ENCODE measurements around the gene KCTD21.

KCTD21 gene

DNA sequence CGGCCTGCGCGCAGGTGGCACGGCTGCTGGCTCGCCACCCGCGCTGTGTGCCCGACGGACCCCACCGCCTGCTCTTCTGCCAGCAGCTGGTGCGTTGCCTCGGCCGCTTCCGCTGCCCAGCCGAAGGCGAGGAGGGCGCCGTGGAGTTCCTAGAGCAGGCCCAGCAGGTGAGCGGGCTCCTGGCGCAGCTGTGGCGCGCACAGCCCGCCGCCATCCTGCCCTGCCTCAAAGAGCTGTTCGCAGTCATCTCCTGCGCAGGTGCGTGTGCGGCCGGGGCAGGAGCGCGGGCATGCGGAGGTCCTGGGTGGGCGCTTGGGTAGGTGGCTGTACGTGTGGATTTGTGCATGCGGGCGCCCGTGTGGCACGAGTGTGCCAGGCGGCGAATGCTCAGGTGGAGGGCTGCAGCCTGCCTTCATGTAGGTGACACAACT is 8.2 kb upstream of the KCTD21 start:
- peaks cover 0 to 5% of the 10 kb centered on the region in 2 donors for H3K4me1 ChIP-seq (ENCODE audit: control insufficient read depth in 1 of 2, insufficient read depth in 2 of 2, low read length in 2 of 2)
- no peak overlapping the region for H3K4me3 ChIP-seq (ENCODE audit: low read depth in 1 of 2, low read length in 2 of 2)
- H3K36me3 ChIP-seq (ENCODE audit: control insufficient read depth in 1 of 2, insufficient read depth in 2 of 2, low read length in 2 of 2), result peaks cover 12 to 14% of the 10 kb centered on the region in 2 donors
- H3K27ac ChIP-seq (ENCODE audit: low read length), result no peak overlapping the region
- no peaks in the 10 kb centered on the region for H3K27me3 ChIP-seq (ENCODE audit: low read depth, low read length)
- no peaks in the 10 kb centered on the region for H3K9me3 ChIP-seq (ENCODE audit: control insufficient read depth in 1 of 2, low read length in 2 of 2)

DNA sequence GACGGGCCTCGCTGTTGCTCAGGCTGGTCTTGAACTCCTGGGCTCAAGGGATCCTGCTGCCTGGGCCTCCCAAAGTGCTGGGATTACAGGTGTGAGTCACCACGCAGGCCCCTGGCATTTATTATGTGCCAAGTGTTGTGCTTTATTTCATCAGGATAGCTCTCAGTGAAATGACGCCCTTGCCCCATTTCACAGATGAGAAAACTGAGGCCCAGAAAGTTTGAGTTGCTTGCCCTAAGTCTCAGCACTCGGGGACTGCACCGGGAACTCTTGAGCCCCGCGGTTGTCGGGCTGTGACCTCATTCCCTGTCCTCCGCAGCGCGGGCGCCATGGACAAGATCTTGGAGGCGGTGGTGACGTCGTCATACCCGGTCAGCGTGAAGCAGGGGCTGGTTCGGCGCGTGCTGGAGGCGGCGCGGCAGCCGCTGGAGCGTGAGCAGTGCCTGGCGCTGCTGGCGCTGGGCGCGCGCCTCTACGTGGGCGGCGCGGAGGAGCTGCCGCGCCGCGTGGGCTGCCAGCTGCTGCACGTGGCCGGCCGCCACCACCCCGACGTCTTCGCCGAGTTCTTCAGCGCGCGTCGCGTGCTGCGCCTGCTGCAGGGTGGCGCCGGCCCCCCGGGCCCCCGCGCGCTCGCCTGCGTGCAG is 7.6 kb upstream of the KCTD21 start:
- H3K9me3 ChIP-seq (ENCODE audit: control insufficient read depth in 1 of 2, low read length in 2 of 2), result no peaks in the 10 kb centered on the region
- no peak overlapping the region for H3K27ac ChIP-seq (ENCODE audit: low read length)
- no peak overlapping the region for H3K4me3 ChIP-seq (ENCODE audit: low read depth in 1 of 2, low read length in 2 of 2)
- peaks cover 0 to 5% of the 10 kb centered on the region in 2 donors for H3K4me1 ChIP-seq (ENCODE audit: control insufficient read depth in 1 of 2, insufficient read depth in 2 of 2, low read length in 2 of 2)
- peaks cover 12 to 14% of the 10 kb centered on the region in 2 donors for H3K36me3 ChIP-seq (ENCODE audit: control insufficient read depth in 1 of 2, insufficient read depth in 2 of 2, low read length in 2 of 2)
- no peaks in the 10 kb centered on the region for H3K27me3 ChIP-seq (ENCODE audit: low read depth, low read length)

DNA sequence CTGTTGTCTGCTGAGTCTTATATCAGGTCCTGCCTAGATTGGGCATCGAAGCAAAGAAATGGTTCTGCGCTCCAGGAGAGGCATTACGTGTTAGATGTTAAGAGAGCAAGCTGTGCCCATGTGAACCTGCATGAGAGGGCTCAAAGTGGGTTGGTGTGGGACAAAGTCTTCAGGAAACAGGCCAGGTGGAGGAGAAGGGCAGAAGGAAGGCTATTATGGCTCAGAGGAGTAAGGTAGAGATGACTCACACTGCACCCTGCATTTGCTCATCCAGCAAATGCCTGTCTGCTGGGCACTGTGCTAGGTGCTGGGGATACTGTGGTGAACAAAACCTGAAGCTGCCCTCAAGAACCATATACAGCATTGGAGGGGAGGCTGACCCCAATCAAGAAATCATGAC is 6.1 kb upstream of the KCTD21 start:
- Histone ChIP-seq H3K27me3 (ENCODE audit: low read depth, low read length) (no peaks in the 10 kb centered on the region), H3K4me3 (ENCODE audit: low read depth in 1 of 2, low read length in 2 of 2) (no peak overlapping the region), H3K27ac (ENCODE audit: low read length) (no peak overlapping the region), H3K9me3 (ENCODE audit: control insufficient read depth in 1 of 2, low read length in 2 of 2) (no peaks in the 10 kb centered on the region), H3K36me3 (ENCODE audit: control insufficient read depth in 1 of 2, insufficient read depth in 2 of 2, low read length in 2 of 2) (peaks cover 1% of the 10 kb centered on the region in 2 donors), H3K4me1 (ENCODE audit: control insufficient read depth in 1 of 2, insufficient read depth in 2 of 2, low read length in 2 of 2) (peaks cover 0 to 19% of the 10 kb centered on the region in 2 donors)

DNA sequence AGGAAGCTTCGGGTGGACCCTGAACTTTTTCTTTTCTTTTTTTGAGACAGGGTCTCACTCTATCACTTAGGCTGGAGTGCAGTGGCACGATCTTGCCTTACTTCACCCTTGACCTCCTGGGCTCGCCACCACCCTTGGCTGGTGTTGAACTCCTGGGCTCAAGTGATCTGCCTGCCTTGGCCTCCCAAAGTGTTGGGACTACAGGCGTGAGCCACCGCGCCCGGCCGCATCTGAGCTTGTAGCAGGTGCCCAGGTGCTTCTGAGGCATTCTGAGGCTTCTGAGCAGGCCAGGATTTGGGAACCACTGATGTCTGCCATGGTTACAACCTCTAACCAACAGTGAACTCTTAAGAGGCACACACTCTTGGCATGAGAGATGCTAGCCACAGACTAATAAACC is 5.4 kb upstream of the KCTD21 start:
- Histone ChIP-seq H3K27ac (ENCODE audit: low read length) (no peak overlapping the region), H3K27me3 (ENCODE audit: low read depth, low read length) (no peaks in the 10 kb centered on the region), H3K4me1 (ENCODE audit: control insufficient read depth in 1 of 2, insufficient read depth in 2 of 2, low read length in 2 of 2) (peaks cover 0 to 24% of the 10 kb centered on the region in 2 donors), H3K9me3 (ENCODE audit: control insufficient read depth in 1 of 2, low read length in 2 of 2) (no peaks in the 10 kb centered on the region), H3K4me3 (ENCODE audit: low read depth in 1 of 2, low read length in 2 of 2) (no peak overlapping the region), H3K36me3 (ENCODE audit: control insufficient read depth in 1 of 2, insufficient read depth in 2 of 2, low read length in 2 of 2) (no peaks in the 10 kb centered on the region)

DNA sequence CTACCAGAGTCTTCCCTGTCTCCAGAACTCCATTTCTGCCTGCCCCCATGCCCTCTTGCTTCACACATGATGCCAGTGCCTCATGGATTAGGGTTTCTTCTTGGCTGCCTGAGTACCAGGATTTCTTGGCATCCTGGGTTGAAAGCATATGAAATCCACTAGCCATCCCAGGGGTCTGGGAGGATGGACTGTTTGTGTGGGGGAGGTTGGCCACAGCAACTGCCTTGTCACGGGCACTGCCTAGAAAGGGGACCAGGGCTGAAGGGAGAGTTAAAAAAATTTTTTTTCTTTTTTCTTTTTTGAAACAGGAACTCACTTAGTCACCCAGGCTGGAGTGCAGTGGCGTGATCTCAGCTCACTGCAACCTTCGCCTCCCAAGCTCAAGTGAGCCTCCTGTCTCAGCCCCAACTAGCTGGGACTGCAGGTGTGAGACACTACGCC is 4.5 kb upstream of the KCTD21 start:
- no peak overlapping the region for H3K27ac ChIP-seq (ENCODE audit: low read length)
- H3K36me3 ChIP-seq (ENCODE audit: control insufficient read depth in 1 of 2, insufficient read depth in 2 of 2, low read length in 2 of 2), result no peaks in the 10 kb centered on the region
- H3K9me3 ChIP-seq (ENCODE audit: control insufficient read depth in 1 of 2, low read length in 2 of 2), result no peaks in the 10 kb centered on the region
- H3K4me3 ChIP-seq (ENCODE audit: low read depth in 1 of 2, low read length in 2 of 2), result no peak overlapping the region
- H3K27me3 ChIP-seq (ENCODE audit: low read depth, low read length), result no peaks in the 10 kb centered on the region
- H3K4me1 ChIP-seq (ENCODE audit: control insufficient read depth in 1 of 2, insufficient read depth in 2 of 2, low read length in 2 of 2), result peaks cover 0 to 24% of the 10 kb centered on the region in 2 donors

DNA sequence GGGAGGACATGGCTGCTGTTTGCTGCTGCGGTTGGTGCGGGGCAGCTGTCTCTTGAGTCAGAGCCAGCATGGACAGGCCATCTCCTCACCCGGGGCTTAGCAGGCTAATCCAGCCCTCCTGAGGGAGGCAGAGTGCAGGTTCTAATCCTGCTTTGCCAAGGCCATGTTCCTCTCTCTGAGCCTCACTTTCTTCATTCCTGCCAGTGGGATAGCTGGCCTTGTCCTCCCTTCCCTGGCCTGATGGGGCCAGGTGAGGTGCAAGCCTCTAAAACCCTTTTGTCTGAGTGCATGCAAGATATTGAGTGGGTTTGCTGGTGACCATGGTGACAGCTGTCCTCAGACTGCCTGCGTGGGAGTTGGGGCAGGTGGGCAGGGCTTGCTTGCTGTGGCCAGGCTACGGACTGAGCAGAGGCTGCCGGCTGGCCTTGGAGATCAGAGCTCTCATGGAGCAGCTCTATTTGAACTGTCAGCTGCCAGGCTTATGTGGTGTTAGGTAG is 3.8 kb upstream of the KCTD21 start:
- H3K4me3 ChIP-seq (ENCODE audit: low read depth in 1 of 2, low read length in 2 of 2), result no peak overlapping the region
- H3K36me3 ChIP-seq (ENCODE audit: control insufficient read depth in 1 of 2, insufficient read depth in 2 of 2, low read length in 2 of 2), result no peaks in the 10 kb centered on the region
- H3K27ac ChIP-seq (ENCODE audit: low read length), result no peak overlapping the region
- peaks cover 0 to 24% of the 10 kb centered on the region in 2 donors for H3K4me1 ChIP-seq (ENCODE audit: control insufficient read depth in 1 of 2, insufficient read depth in 2 of 2, low read length in 2 of 2)
- H3K9me3 ChIP-seq (ENCODE audit: control insufficient read depth in 1 of 2, low read length in 2 of 2), result no peaks in the 10 kb centered on the region
- H3K27me3 ChIP-seq (ENCODE audit: low read depth, low read length), result no peaks in the 10 kb centered on the region

DNA sequence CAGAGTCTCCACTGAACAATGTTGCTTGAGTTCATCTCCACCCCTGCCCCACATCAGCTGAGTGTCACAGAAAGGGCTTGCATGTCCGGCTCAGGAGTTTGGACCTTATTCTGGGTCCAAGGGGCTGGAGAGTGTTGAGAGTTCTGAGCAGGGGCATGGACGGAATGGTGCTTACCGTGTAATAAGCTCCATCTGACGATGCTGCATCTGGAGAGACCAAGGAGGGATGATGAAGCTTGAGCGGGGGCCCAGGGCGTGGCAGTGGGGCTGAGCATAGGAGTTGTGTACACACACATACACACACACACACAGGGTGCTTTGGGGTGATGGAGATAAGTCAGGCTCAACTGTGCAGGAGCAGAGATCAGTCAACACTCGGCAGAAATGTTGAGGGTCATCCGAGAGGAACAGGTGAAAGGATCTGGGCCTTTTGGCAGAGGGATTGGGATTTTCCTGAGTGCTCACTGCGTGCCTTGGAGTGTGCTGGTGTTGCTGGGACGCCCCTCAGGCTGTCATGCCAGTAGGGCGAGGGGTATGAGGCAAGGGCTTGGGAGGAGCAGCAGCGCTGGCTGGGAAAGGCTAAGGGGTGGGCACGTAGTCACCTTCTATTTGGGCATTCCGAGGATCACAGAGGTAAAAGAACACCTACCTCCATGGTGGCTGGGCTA is 2.6 kb upstream of the KCTD21 start:
- no peaks in the 10 kb centered on the region for H3K36me3 ChIP-seq (ENCODE audit: control insufficient read depth in 1 of 2, insufficient read depth in 2 of 2, low read length in 2 of 2)
- H3K27me3 ChIP-seq (ENCODE audit: low read depth, low read length), result no peaks in the 10 kb centered on the region
- H3K27ac ChIP-seq (ENCODE audit: low read length), result no peak overlapping the region
- no peaks in the 10 kb centered on the region for H3K9me3 ChIP-seq (ENCODE audit: control insufficient read depth in 1 of 2, low read length in 2 of 2)
- peaks cover 0 to 31% of the 10 kb centered on the region in 2 donors for H3K4me1 ChIP-seq (ENCODE audit: control insufficient read depth in 1 of 2, insufficient read depth in 2 of 2, low read length in 2 of 2)
- no peak overlapping the region for H3K4me3 ChIP-seq (ENCODE audit: low read depth in 1 of 2, low read length in 2 of 2)

DNA sequence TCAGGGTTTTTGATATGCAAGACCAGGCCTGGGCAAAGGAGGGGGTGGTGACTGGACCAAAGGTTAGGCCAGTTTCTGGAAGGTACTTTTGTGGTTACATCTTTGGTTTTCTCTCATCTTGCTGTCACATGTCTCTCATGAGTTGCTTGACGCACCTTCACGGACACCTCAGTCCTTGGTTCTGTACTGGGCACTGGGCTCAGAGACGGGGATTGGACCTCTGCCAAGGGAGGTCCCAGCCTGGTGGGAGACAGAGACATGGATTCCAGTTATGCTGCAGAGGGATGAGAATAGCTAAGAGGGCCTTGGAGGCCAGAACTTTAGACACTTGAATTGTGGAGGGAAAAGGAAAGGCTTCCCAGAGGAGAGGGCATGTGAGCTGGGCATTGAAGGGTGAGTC is 1.9 kb upstream of the KCTD21 start:
- peaks cover 0 to 31% of the 10 kb centered on the region in 2 donors for H3K4me1 ChIP-seq (ENCODE audit: control insufficient read depth in 1 of 2, insufficient read depth in 2 of 2, low read length in 2 of 2)
- H3K27me3 ChIP-seq (ENCODE audit: low read depth, low read length), result no peaks in the 10 kb centered on the region
- no peaks in the 10 kb centered on the region for H3K36me3 ChIP-seq (ENCODE audit: control insufficient read depth in 1 of 2, insufficient read depth in 2 of 2, low read length in 2 of 2)
- H3K27ac ChIP-seq (ENCODE audit: low read length), result no peak overlapping the region
- peak overlapping the region in 1 of 2 donors; percentile 97 for H3K4me3 ChIP-seq (ENCODE audit: low read depth in 1 of 2, low read length in 2 of 2)
- H3K9me3 ChIP-seq (ENCODE audit: control insufficient read depth in 1 of 2, low read length in 2 of 2), result no peaks in the 10 kb centered on the region

DNA sequence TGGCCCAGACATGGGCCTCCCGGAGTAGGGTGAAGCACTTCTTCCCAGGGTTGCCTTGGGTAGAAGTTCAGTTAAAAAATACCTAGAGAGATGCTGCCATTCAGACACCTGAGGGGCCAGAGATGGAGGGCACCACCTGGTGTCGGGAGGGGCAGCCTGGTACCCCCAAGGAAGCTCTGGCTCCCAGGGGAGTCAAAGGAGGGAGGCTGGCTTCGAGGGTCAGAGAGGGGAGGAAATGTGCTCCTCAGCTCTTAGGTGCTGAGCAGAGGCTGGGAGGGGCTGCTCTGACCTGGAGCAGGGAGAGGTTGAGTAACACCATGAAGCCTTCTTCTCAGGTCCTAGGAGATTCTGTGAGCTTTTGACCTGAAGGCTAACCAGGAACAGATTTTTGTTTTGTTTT is 1.4 kb upstream of the KCTD21 start:
- no peaks in the 10 kb centered on the region for H3K36me3 ChIP-seq (ENCODE audit: control insufficient read depth in 1 of 2, insufficient read depth in 2 of 2, low read length in 2 of 2)
- H3K27ac ChIP-seq (ENCODE audit: low read length), result peak overlapping the region; percentile 45
- no peaks in the 10 kb centered on the region for H3K9me3 ChIP-seq (ENCODE audit: control insufficient read depth in 1 of 2, low read length in 2 of 2)
- peaks cover 0 to 31% of the 10 kb centered on the region in 2 donors for H3K4me1 ChIP-seq (ENCODE audit: control insufficient read depth in 1 of 2, insufficient read depth in 2 of 2, low read length in 2 of 2)
- H3K4me3 ChIP-seq (ENCODE audit: low read depth in 1 of 2, low read length in 2 of 2), result peak overlapping the region; percentile 82 to 97
- no peaks in the 10 kb centered on the region for H3K27me3 ChIP-seq (ENCODE audit: low read depth, low read length)

DNA sequence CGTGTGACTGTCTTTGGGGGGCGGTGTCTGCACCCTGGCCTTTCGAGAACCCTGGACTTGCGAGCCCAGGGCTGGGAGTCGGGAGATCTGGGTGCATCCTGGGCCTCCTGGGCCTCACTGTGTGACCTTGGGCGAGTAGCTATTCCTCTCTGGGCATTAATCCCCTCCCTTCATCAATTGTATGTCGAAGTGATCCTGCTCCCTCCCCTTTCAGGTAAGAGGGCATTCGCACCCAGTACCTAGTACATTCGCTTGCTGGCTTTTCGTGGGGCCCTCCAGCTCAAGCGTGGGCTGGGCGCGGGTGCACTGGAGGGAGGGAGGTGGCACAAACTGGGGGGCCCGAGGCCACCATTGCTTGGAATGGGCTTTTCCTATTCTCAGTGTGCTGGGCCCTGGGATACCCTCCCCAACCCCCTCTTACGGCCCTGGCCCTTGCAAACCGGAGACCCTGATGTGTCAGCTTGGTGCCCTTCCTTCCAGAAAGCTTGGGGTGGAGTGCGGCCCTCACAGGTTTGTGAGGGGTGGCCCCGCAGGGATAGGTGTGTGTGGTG is 823 bp upstream of the KCTD21 start:
- Histone ChIP-seq H3K4me1 (ENCODE audit: control insufficient read depth in 1 of 2, insufficient read depth in 2 of 2, low read length in 2 of 2) (peaks cover 0 to 31% of the 10 kb centered on the region in 2 donors), H3K36me3 (ENCODE audit: control insufficient read depth in 1 of 2, insufficient read depth in 2 of 2, low read length in 2 of 2) (no peaks in the 10 kb centered on the region), H3K4me3 (ENCODE audit: low read depth in 1 of 2, low read length in 2 of 2) (peak overlapping the region; percentile 82 to 97), H3K27me3 (ENCODE audit: low read depth, low read length) (no peaks in the 10 kb centered on the region), H3K27ac (ENCODE audit: low read length) (peak overlapping the region; percentile 45), H3K9me3 (ENCODE audit: control insufficient read depth in 1 of 2, low read length in 2 of 2) (no peaks in the 10 kb centered on the region)

DNA sequence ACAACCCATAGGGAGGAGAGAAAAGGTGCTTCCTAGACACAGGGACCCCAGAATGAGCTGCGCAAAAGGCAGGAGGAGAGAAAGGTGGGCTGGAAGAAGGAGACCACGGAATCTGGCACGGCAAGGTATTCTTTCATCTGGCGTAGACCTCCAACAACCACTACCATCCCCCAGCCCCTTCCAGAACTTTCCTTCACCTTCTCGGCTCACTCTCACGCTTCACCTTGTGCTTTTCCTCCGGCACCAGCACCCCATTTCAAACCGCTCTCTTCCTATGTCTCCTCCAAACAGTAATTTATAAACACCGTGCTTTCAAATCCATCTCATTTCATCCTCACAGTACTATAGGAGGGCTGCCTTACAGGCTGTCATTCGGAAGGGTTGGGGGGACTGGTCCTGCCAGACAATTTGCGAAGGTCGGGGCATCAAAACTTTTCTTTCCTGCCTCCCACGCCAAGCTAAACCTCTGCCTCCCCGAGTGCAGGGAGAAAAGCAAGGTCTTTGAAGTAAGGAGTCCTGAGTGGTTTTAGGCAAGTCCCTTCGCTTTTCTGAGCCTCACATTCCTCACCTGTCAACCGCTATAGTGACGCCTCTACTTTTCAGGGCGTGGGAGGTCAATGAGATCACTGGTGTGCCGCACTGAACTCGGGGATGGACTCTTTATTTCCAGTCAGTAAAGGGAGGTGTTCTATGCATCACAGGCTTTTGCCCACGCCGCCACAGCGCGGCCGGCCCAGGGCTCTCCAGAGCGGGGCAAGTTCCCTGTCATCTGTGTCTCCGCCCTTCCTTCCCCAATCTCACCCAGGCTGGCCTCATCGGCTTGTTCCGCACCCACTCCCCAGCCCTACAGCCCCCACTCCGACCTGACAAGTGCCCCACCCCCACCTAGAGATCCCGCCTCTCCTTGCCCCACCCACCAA is 800 bp downstream of the KCTD21 start:
- Histone ChIP-seq H3K27me3 (ENCODE audit: low read depth, low read length) (no peaks in the 10 kb centered on the region), H3K9me3 (ENCODE audit: control insufficient read depth in 1 of 2, low read length in 2 of 2) (no peaks in the 10 kb centered on the region), H3K27ac (ENCODE audit: low read length) (peak overlapping the region; percentile 56), H3K4me1 (ENCODE audit: control insufficient read depth in 1 of 2, insufficient read depth in 2 of 2, low read length in 2 of 2) (peaks cover 0 to 27% of the 10 kb centered on the region in 2 donors), H3K4me3 (ENCODE audit: low read depth in 1 of 2, low read length in 2 of 2) (peak overlapping the region; percentile 82 to 97), H3K36me3 (ENCODE audit: control insufficient read depth in 1 of 2, insufficient read depth in 2 of 2, low read length in 2 of 2) (no peaks in the 10 kb centered on the region)
